Colonic mucosa (tissue), 4 donors: ENCODE data around the gene NTM. TPM values are rescaled to one million over a fixed set of nuclear protein-coding genes. Genes with fewer than 3 reads are reported as not detected.

Source experiments
- DNase-seq: peaks from one replicate; pipeline ENCODE4 v3.0.0-alpha.2; 2020
- H3K27ac ChIP-seq: fragments of 200-600 bp; one replicate; pipeline ENCODE4 v1.8.0; 2021
- H3K27me3 ChIP-seq: fragments of 200-600 bp; one replicate; pipeline ENCODE4 v1.8.0; 2021
- H3K36me3 ChIP-seq: fragments of 200-600 bp; one replicate; pipeline ENCODE4 v1.8.0; 2021
- H3K4me1 ChIP-seq: fragments of 200-600 bp; one replicate; pipeline ENCODE4 v1.8.0; 2021; ENCODE audit warnings: mild to moderate bottlenecking
- H3K4me3 ChIP-seq: fragments of 200-600 bp; one replicate; pipeline ENCODE4 v1.8.0; 2021
- H3K9ac ChIP-seq, 2 donors: one replicate each; pipeline ENCODE4 v1.7.0; 2013; ENCODE audit warnings: control low read depth in 2 of 2, low read depth in 2 of 2, low read length in 2 of 2
- H3K9me3 ChIP-seq: fragments of 200-600 bp; one replicate; pipeline ENCODE4 v1.8.0; 2021
- intact Hi-C: fragments of 100-400 bp; cut with DNase I; formaldehyde crosslinking; loops from one replicate; pipeline ENCODE4 v1.14.1; 2022
- total RNA-seq, 2 donors: library from RNA; stranded (reverse); fragmentation: NEBNext Ultra II Directional in 1 of 2; extraction: Animal tissue kit (Norgen Biotek cat#: 25700) in 1 of 2; gene quantifications; one replicate each; pipeline ENCODE4 v1.2.1, GENCODE V29; 2021
- TF ChIP-seq, protein P1 (sequence below): fragments of 200-600 bp; IDR thresholded peaks from one replicate; pipeline ENCODE4 v1.8.0; 2022; ENCODE audit warnings: antibody characterized with exemption, mild to moderate bottlenecking
- donor health status: healthy.
- donor health status: DM: no; HTN: no; CAD: no.
- donor health status: DM: no; HTN: no; CAD: no.

Gene NTM
- total RNA-seq, 2 donors from 2014 or later = 1.6 to 2.8 TPM

DNA sequence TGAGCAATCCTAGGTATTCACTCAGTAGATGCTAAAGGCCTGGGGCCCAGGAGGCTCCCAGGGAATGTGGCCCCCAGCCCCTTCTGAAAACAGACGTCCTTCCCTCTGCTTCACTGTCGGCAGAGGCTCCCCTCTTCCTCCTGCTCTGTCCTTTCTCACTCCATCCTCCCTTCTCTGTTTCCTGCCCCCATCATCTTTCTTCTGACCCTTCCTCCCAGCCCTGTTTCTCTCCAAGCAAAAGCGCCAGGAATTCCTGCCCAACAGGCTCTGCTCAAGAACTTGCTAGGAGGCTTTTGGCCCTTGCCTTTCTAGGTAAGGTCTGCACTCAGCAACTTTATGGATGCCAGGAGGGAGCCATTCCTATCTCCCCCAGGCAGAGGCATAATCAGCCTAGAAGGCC, 300.5 kb downstream of the NTM start:
- Histone ChIP-seq H3K9ac (no peak overlapping the region), H3K27me3 (no peaks in the 10 kb centered on the region), H3K9me3 (no peaks in the 10 kb centered on the region), H3K4me3 (no peak overlapping the region), H3K27ac (no peak overlapping the region), H3K36me3 (no peaks in the 10 kb centered on the region), H3K4me1 (no peaks in the 10 kb centered on the region)
- DNase-seq = no peak
- TF ChIP-seq, protein P1, sequence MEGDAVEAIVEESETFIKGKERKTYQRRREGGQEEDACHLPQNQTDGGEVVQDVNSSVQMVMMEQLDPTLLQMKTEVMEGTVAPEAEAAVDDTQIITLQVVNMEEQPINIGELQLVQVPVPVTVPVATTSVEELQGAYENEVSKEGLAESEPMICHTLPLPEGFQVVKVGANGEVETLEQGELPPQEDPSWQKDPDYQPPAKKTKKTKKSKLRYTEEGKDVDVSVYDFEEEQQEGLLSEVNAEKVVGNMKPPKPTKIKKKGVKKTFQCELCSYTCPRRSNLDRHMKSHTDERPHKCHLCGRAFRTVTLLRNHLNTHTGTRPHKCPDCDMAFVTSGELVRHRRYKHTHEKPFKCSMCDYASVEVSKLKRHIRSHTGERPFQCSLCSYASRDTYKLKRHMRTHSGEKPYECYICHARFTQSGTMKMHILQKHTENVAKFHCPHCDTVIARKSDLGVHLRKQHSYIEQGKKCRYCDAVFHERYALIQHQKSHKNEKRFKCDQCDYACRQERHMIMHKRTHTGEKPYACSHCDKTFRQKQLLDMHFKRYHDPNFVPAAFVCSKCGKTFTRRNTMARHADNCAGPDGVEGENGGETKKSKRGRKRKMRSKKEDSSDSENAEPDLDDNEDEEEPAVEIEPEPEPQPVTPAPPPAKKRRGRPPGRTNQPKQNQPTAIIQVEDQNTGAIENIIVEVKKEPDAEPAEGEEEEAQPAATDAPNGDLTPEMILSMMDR = no peak
- intact Hi-C loops = loop anchor here (5.0 to 10.0 kb wide), 2 partner anchors 426 to 749 kb away; no protein-coding TSS in a partner anchor

DNA sequence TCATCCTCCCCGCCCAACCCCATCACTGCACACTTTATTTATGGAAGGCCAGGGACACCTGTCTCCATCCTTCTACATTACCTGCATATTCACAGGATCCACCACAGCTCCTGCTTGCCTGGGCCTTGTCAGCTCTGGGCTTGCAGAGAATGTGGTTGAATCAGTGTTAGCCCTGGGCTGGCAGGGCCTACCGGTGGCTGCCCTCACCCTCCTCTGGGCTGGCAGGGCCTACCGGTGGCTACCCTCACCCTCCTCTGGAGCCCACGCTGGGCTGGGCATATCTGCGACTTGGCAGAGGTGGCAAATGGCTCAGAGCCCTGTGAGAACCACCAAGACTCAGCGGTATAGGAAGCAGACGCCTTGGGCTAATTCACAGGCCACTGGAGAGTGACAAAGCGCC, 300.9 kb downstream of the NTM start:
- Histone ChIP-seq H3K27ac (no peak overlapping the region), H3K4me1 (no peaks in the 10 kb centered on the region), H3K9ac (no peak overlapping the region), H3K9me3 (no peaks in the 10 kb centered on the region), H3K27me3 (no peaks in the 10 kb centered on the region), H3K4me3 (no peak overlapping the region), H3K36me3 (no peaks in the 10 kb centered on the region)
- intact Hi-C loops = loop anchor here (5.0 to 10.0 kb wide), 2 partner anchors 427 to 749 kb away; no protein-coding TSS in a partner anchor
- DNase-seq = no peak
- TF ChIP-seq, protein P1 = no peak

DNA sequence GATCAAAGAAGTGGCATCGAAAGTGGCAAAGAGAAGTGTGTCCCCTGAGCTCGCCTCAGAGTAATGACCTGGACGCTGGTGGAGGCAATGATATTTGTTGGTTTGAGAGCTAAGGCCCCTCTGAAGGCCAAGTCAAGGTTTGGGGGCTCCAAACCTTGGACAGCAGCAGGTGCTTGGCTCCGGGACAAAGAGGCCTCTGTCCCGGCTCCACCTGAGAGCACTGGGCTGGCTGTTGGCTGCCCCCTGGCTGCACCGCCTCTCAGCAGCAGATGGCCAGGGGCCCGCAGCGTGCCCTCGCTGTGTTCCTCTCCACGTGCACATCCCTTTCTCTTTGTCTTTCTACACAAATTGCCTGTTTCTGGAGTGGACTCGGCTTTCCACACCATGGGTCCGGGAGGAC, 301.3 kb downstream of the NTM start:
- Histone ChIP-seq H3K4me1 (no peaks in the 10 kb centered on the region), H3K36me3 (no peaks in the 10 kb centered on the region), H3K9me3 (no peaks in the 10 kb centered on the region), H3K9ac (no peak overlapping the region), H3K27ac (no peak overlapping the region), H3K27me3 (no peaks in the 10 kb centered on the region), H3K4me3 (no peak overlapping the region)
- TF ChIP-seq, protein P1 = no peak
- no peak for DNase-seq
- intact Hi-C loops = loop anchor here (2.0 to 10.0 kb wide), 3 partner anchors 427 to 749 kb away; no protein-coding TSS in a partner anchor

DNA sequence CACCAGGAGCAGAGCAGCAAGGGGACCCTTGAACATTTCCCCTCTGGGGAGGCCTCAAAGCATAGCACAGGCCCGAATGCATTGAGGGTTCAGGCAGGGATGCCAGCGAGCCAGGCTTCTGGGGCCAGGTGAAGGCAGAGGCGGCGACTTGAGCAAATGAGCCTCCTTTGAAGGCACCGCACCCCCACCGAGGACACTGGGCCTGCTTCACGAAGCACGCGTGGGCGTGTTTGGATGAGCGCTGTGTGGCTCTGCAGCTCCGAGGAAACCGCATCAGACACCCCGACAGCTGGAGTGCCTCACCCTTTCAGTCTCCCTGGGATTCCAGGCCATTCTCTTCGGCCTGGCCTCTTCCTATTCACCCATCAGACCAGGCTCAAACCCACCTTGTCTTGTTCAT, 301.8 kb downstream of the NTM start:
- Histone ChIP-seq H3K27ac (no peak overlapping the region), H3K9ac (no peak overlapping the region), H3K4me3 (no peak overlapping the region), H3K9me3 (no peaks in the 10 kb centered on the region), H3K4me1 (no peaks in the 10 kb centered on the region), H3K27me3 (no peaks in the 10 kb centered on the region), H3K36me3 (no peaks in the 10 kb centered on the region)
- DNase-seq = no peak
- TF ChIP-seq, protein P1 = no peak
- intact Hi-C loops = loop anchor here (2.0 to 10.0 kb wide), 3 partner anchors 427 to 750 kb away; no protein-coding TSS in a partner anchor

DNA sequence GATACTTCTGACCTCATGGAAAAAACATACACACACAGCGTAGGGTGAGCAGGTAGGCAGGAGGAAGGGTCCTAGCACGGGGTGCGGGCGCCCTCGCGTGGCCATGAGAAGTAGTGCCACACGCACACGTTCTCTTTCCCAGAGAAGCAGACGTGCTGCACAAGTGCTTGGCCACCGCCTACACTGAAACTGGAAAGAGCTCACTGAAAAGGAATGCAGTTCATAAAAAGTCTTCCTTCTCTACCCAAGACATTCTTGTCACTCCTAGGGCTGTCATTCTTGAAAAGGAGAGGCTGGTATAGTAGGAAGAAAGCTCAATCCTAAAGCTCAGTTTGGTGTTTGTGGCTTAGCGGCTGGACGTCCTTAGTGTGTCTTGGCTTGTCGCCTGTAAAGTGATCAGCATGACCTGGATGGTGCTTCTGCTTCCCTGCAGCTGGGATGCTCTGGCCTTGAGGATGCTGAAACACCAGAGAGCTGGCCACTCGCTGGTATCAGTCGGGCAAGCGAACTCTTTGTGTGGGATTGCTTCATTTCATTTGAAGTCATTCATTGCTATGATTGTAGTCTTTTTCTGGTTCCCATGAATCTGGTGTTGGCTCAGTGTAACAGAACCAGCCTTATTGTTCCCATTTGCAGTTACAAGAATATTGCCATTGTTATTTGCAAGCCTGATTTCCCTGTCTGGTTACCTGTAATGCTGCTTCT, 303.8 kb downstream of the NTM start:
- Histone ChIP-seq H3K4me3 (no peak overlapping the region), H3K9ac (no peak overlapping the region), H3K4me1 (no peaks in the 10 kb centered on the region), H3K27ac (no peak overlapping the region), H3K36me3 (no peaks in the 10 kb centered on the region), H3K9me3 (no peaks in the 10 kb centered on the region), H3K27me3 (no peaks in the 10 kb centered on the region)
- peak; percentile 62 for DNase-seq
- intact Hi-C loops = loop anchor here (5.0 to 10.0 kb wide), 2 partner anchors 429 to 752 kb away; no protein-coding TSS in a partner anchor
- TF ChIP-seq, protein P1 = peak; percentile 88
